CD14-positive monocyte (primary cell): ENCODE data around the gene DPF1. TPM values are rescaled to one million over a fixed set of nuclear protein-coding genes. Genes with fewer than 3 reads are reported as not detected.

Experiments
- DNase-seq, 3 donors: peaks; one replicate each; pipeline ENCODE4 v3.0.0-alpha.2; 2011 to 2022
- H2AFZ ChIP-seq: 2 replicates; pipeline ENCODE4 v1.6.0; 2012; ENCODE audit warnings: mild to moderate bottlenecking, low read depth, low read length, inconsistent platforms; ENCODE audit not compliant: insufficient read depth, poor library complexity, severe bottlenecking
- H3K27ac ChIP-seq, 2 donors: 1 replicate in 1 of 2; 2 replicates in 1 of 2; pipeline ENCODE4 v1.5.1; 2012 to 2013; ENCODE audit warnings: low read length in 2 of 2, control low read depth in 1 of 2, inconsistent platforms in 1 of 2, low read depth in 1 of 2, mild to moderate bottlenecking in 1 of 2
- H3K27me3 ChIP-seq, 2 donors: one replicate each; pipeline versions ENCODE4 v1.6.0 to v1.6.1; 2011 to 2013; ENCODE audit warnings: low read length in 2 of 2; ENCODE audit not compliant: control insufficient read depth in 2 of 2, insufficient read depth in 2 of 2
- H3K36me3 ChIP-seq, 2 donors: replicated peaks in 1 of 2; 1 replicate in 1 of 2; 2 replicates in 1 of 2; pipeline versions ENCODE4 v1.5.1 to v1.6.1; 2012 to 2013; ENCODE audit warnings: low read length in 2 of 2, control low read depth in 1 of 2, inconsistent platforms in 1 of 2, mild to moderate bottlenecking in 1 of 2; ENCODE audit not compliant: insufficient read depth in 2 of 2, control insufficient read depth in 1 of 2
- H3K4me1 ChIP-seq, 2 donors: 1 replicate in 1 of 2; 2 replicates in 1 of 2; pipeline versions ENCODE4 v1.5.1 to v1.6.1; 2012 to 2013; ENCODE audit warnings: low read length in 2 of 2, control low read depth in 1 of 2, inconsistent platforms in 1 of 2, mild to moderate bottlenecking in 1 of 2, moderate library complexity in 1 of 2; ENCODE audit not compliant: insufficient read depth in 2 of 2, control insufficient read depth in 1 of 2
- H3K4me2 ChIP-seq: replicated peaks from 2 replicates; pipeline ENCODE3; 2012; ENCODE audit warnings: low read length, moderate library complexity, mild to moderate bottlenecking; ENCODE audit not compliant: poor library complexity, severe bottlenecking; ENCODE audit errors: extremely low read depth
- H3K4me3 ChIP-seq, 3 experiments: fragments of 200-600 bp in 1 of 3; sonication (generic) in 1 of 3; replicated peaks in 1 of 3; 1 replicate in 2 of 3; 2 replicates in 1 of 3; pipeline ENCODE4 v1.5.1; 2011 to 2013; ENCODE audit warnings: low read length in 3 of 3, mild to moderate bottlenecking in 3 of 3, control low read depth in 2 of 3, low read depth in 2 of 3, inconsistent platforms in 1 of 3, moderate library complexity in 1 of 3
- H3K79me2 ChIP-seq: 2 replicates; pipeline ENCODE4 v1.6.0; 2012; ENCODE audit warnings: mild to moderate bottlenecking, control low read depth, inconsistent platforms, low read length, moderate library complexity; ENCODE audit not compliant: insufficient read depth
- H3K9ac ChIP-seq: 2 replicates; pipeline ENCODE4 v1.6.0; 2017; ENCODE audit warnings: low read length, mild to moderate bottlenecking; ENCODE audit not compliant: insufficient read depth, poor library complexity, severe bottlenecking
- H3K9me3 ChIP-seq, 2 donors: replicated peaks in 1 of 2; 1 replicate in 1 of 2; 2 replicates in 1 of 2; pipeline versions ENCODE4 v1.5.1 to v1.6.1; 2012 to 2013; ENCODE audit warnings: low read length in 2 of 2, control low read depth in 1 of 2; ENCODE audit not compliant: control insufficient read depth in 1 of 2, insufficient read depth in 1 of 2
- H4K20me1 ChIP-seq: 2 replicates; pipeline ENCODE4 v1.6.0; 2012; ENCODE audit warnings: mild to moderate bottlenecking, low read length, control low read depth, moderate library complexity; ENCODE audit not compliant: insufficient read depth
- H3K27ac Mint-ChIP-seq, 7 donors: one replicate each; pipeline ENCODE4 v1.8.0; 2020; ENCODE audit warnings: mild to moderate bottlenecking in 7 of 7, mixed read lengths in 7 of 7, moderate library complexity in 6 of 7, inconsistent platforms in 2 of 7
- H3K27me3 Mint-ChIP-seq, 3 donors: one replicate each; pipeline ENCODE4 v1.8.0; 2021 to 2022; ENCODE audit warnings: low read depth in 3 of 3, mild to moderate bottlenecking in 3 of 3, mixed read lengths in 3 of 3, moderate library complexity in 3 of 3, inconsistent platforms in 1 of 3
- H3K36me3 Mint-ChIP-seq, 2 donors: one replicate each; pipeline ENCODE4 v1.8.0; 2020; ENCODE audit warnings: mixed read lengths in 2 of 2, inconsistent platforms in 1 of 2, mild to moderate bottlenecking in 1 of 2
- H3K4me1 Mint-ChIP-seq: one replicate; pipeline ENCODE4 v1.8.0; 2020; ENCODE audit warnings: mild to moderate bottlenecking, mixed read lengths
- H3K4me3 Mint-ChIP-seq, 2 donors: one replicate each; pipeline ENCODE4 v1.8.0; 2020; ENCODE audit warnings: mild to moderate bottlenecking in 2 of 2, mixed read lengths in 2 of 2, moderate library complexity in 1 of 2
- H3K9me3 Mint-ChIP-seq, 7 donors: one replicate each; pipeline ENCODE4 v1.8.0; 2020 to 2022; ENCODE audit warnings: mixed read lengths in 7 of 7, mild to moderate bottlenecking in 6 of 7, moderate library complexity in 6 of 7, inconsistent platforms in 2 of 7
- WGBS: methylation state at CpG from one replicate; pipeline ENCODE4 v1.1.5; 2013; ENCODE audit warnings: missing lambda C conversion rate; ENCODE audit not compliant: insufficient coverage; 5-methylcytosine and 5-hydroxymethylcytosine counted together
- intact Hi-C, 2 donors: fragments of 100-400 bp; cut with micrococcal nuclease; formaldehyde crosslinking; loops; one replicate each; pipeline versions ENCODE4 v1.15.0 to v1.15.1; 2023
- polyA plus RNA-seq, 3 donors: library from polyadenylated mRNA; depleted of rRNA in 1 of 3; unstranded in 2 of 3; stranded (reverse) in 1 of 3; fragments of 300-500 nt in 2 of 3; fragments of >200 nt in 1 of 3; fragmentation: Illumina TruSeq in 2 of 3; gene quantifications; 1 replicate in 2 of 3; 2 replicates in 1 of 3; pipeline ENCODE4 v1.2.3, GENCODE V29; 2012 to 2021
- TF ChIP-seq, protein P1 (sequence below): fragments of 200-600 bp; IDR thresholded peaks from one replicate; pipeline ENCODE4 v1.8.0; 2022; ENCODE audit warnings: antibody characterized with exemption, mild to moderate bottlenecking

DPF1 gene
- polyA plus RNA-seq, 3 donors = not detected

DNA sequence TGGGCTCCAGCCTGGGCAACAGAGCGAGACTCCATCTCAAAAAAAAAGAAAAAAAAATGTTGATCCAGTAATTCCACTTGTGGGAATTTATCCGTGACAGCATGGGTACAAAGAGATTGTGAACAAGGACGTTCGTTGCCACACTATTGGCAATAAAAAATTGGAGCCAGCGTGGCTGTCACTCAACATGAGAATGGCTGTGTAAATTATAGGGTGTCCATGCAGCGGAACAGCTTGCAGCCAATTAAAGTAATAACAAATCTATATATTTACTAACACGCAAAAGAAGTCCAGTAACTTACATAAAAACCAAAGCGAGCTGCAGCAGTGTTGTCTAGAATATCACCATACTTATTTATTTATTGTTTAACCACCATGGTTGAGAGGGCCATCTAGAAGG is 19.3 kb downstream of the DPF1 start:
- no peaks in the 10 kb centered on the region for H3K79me2 ChIP-seq
- Mint-ChIP-seq H3K4me1 (peaks cover 3% of the 10 kb centered on the region), H3K27me3 (peaks cover 9 to 17% (median 17%) of the 10 kb centered on the region in 3 donors), H3K9me3 (peaks cover 0 to 7% (median under 1%) of the 10 kb centered on the region in 7 donors), H3K36me3 (peaks cover 29 to 52% of the 10 kb centered on the region in 2 donors), H3K27ac (no peak overlapping the region), H3K4me3 (no peak overlapping the region)
- no peak overlapping the region for H3K27ac ChIP-seq
- WGBS = 83% methylated on average over 1 of the region's 8 CpGs
- H3K4me3 ChIP-seq = no peak overlapping the region
- no peaks in the 10 kb centered on the region for H3K4me1 ChIP-seq
- H3K9me3 ChIP-seq = peaks cover 0 to 5% of the 10 kb centered on the region in 2 donors
- peaks cover 5 to 9% of the 10 kb centered on the region in 2 donors for H3K27me3 ChIP-seq
- no peaks in the 10 kb centered on the region for H4K20me1 ChIP-seq
- TF ChIP-seq, protein P1, sequence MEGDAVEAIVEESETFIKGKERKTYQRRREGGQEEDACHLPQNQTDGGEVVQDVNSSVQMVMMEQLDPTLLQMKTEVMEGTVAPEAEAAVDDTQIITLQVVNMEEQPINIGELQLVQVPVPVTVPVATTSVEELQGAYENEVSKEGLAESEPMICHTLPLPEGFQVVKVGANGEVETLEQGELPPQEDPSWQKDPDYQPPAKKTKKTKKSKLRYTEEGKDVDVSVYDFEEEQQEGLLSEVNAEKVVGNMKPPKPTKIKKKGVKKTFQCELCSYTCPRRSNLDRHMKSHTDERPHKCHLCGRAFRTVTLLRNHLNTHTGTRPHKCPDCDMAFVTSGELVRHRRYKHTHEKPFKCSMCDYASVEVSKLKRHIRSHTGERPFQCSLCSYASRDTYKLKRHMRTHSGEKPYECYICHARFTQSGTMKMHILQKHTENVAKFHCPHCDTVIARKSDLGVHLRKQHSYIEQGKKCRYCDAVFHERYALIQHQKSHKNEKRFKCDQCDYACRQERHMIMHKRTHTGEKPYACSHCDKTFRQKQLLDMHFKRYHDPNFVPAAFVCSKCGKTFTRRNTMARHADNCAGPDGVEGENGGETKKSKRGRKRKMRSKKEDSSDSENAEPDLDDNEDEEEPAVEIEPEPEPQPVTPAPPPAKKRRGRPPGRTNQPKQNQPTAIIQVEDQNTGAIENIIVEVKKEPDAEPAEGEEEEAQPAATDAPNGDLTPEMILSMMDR = no peak
- H2AFZ ChIP-seq = no peak overlapping the region
- intact Hi-C loops = no loop called here
- H3K4me2 ChIP-seq = no peak overlapping the region
- DNase-seq = no peak
- no peak overlapping the region for H3K9ac ChIP-seq
- peaks cover 9 to 10% of the 10 kb centered on the region in 2 donors for H3K36me3 ChIP-seq

DNA sequence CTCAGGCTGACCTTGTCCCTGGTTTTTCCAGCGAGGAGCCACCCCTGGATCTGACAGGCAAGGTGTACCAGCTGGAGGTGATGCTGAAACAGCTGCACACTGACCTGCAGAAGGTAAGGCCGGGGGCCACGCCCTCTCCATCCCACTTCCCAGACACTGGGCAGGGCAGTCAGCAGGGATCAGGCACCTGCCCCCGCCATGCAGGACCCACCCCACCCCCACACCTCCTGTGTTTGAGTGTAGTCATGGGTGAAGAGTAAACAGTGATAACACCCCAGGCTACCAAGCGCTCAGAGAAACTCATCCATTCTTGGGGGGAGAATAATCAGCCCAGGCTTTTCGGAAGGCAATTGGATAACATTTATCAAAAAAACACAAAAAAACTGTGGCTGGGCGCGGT is 19.9 kb downstream of the DPF1 start:
- no peak overlapping the region for H2AFZ ChIP-seq
- Mint-ChIP-seq H3K36me3 (peaks cover 29 to 52% of the 10 kb centered on the region in 2 donors), H3K27me3 (peaks cover 4 to 11% (median 11%) of the 10 kb centered on the region in 3 donors), H3K4me3 (no peak overlapping the region), H3K27ac (no peak overlapping the region), H3K4me1 (peaks cover 2% of the 10 kb centered on the region), H3K9me3 (peaks cover 0 to 4% (median 0%) of the 10 kb centered on the region in 7 donors)
- H3K27ac ChIP-seq = no peak overlapping the region
- H3K9me3 ChIP-seq = no peaks in the 10 kb centered on the region
- DNase-seq = no peak
- WGBS = 100% methylated on average over 3 of the region's 8 CpGs
- no peak overlapping the region for H3K4me3 ChIP-seq
- H3K9ac ChIP-seq = no peak overlapping the region
- H3K4me1 ChIP-seq = no peaks in the 10 kb centered on the region
- H4K20me1 ChIP-seq = no peaks in the 10 kb centered on the region
- H3K36me3 ChIP-seq = peaks cover 9 to 10% of the 10 kb centered on the region in 2 donors
- H3K4me2 ChIP-seq = no peak overlapping the region
- no peaks in the 10 kb centered on the region for H3K79me2 ChIP-seq
- intact Hi-C loops = no loop called here
- peaks cover 0 to 3% of the 10 kb centered on the region in 2 donors for H3K27me3 ChIP-seq
- TF ChIP-seq, protein P1 = no peak
